Skin epidermis (tissue), 12 donors: ENCODE measurements around the gene EPN1.
A peak's percentile ranks its signal among the peaks of the same experiment; 100 is the strongest.

ENCODE experiments used
- H3K27ac ChIP-seq, 21 experiments: fragments of 200-600 bp; sonication (generic) in 11 of 21; one replicate each; pipeline ENCODE4 v1.5.0; 2020; ENCODE audit warnings: mild to moderate bottlenecking in 3 of 21, inconsistent platforms in 2 of 21, moderate library complexity in 2 of 21
- H3K4me3 ChIP-seq, 7 experiments: fragments of 200-600 bp; sonication (generic) in 2 of 7; one replicate each; pipeline ENCODE4 v1.5.0; 2020; ENCODE audit warnings: inconsistent platforms in 2 of 7, mild to moderate bottlenecking in 2 of 7, moderate library complexity in 1 of 7

The EPN1 gene

GRCh38 chr19:55644842-55645511, 30.0 kb upstream of the EPN1 start:
- peak overlapping the region in 2 of 7 experiments; percentile 67 to 87 for H3K4me3 ChIP-seq

GRCh38 chr19:55645512-55645881, 29.5 kb upstream of the EPN1 start:
- no peak overlapping the region for H3K4me3 ChIP-seq
- H3K27ac ChIP-seq = no peak overlapping the region

More at GRCh38 chr19:55644842-55645511, 30.0 kb upstream of the EPN1 start:
- H3K27ac ChIP-seq = peak overlapping the region in 4 of 21 experiments; percentile 93 to 99 (median 96)

GRCh38 chr19:55646889-55647731, 27.9 kb upstream of the EPN1 start:
- H3K27ac ChIP-seq = peak overlapping the region in 19 of 21 experiments; percentile 75 to 91 (median 88)
- H3K4me3 ChIP-seq = peak overlapping the region; percentile 55 to 87 (median 70)

GRCh38 chr19:55647732-55648584, 27.1 kb upstream of the EPN1 start, which contains the start of gene CCDC106:
Gene CCDC106, plus strand, starts transcription at chr19:55648212. Its CDS starts 835 bp downstream, at chr19:55649047.
- peak within 1 kb of the TSS; percentile 43 to 91 (median 87) for H3K27ac ChIP-seq
- H3K4me3 ChIP-seq = peak within 1 kb of the TSS; percentile 55 to 87 (median 70)

GRCh38 chr19:55648585-55649267, 26.3 kb upstream of the EPN1 start:
- Histone ChIP-seq H3K4me3 (peak overlapping the region; percentile 55 to 87 (median 70)), H3K27ac (peak overlapping the region; percentile 43 to 91 (median 87))

- Histone ChIP-seq H3K4me3 (peak overlapping the region in 2 of 7 experiments; percentile 66 to 81), H3K27ac (peak overlapping the region in 12 of 21 experiments; percentile 76 to 91 (median 88))
These were observed 25.5 kb upstream of the EPN1 start for GRCh38 chr19:55649268-55650125.

- H3K4me3 ChIP-seq = no peak overlapping the region
- H3K27ac ChIP-seq = no peak overlapping the region
These were observed 24.9 kb upstream of the EPN1 start for GRCh38 chr19:55650126-55650557.

GRCh38 chr19:55650602-55651230, 24.3 kb upstream of the EPN1 start:
- Histone ChIP-seq H3K27ac (no peak overlapping the region), H3K4me3 (no peak overlapping the region)

GRCh38 chr19:55651236-55651635, 23.8 kb upstream of the EPN1 start:
- Histone ChIP-seq H3K27ac (no peak overlapping the region), H3K4me3 (no peak overlapping the region)

GRCh38 chr19:55652311-55653128, 22.5 kb upstream of the EPN1 start:
- Histone ChIP-seq H3K4me3 (peak overlapping the region in 1 of 7 experiments; percentile 93), H3K27ac (peak overlapping the region in 2 of 21 experiments; percentile 97 to 100)

- peak overlapping the region; percentile 74 to 98 (median 93) for H3K4me3 ChIP-seq
These were observed 21.2 kb upstream of the EPN1 start for GRCh38 chr19:55653651-55654322.

GRCh38 chr19:55654323-55654867, 20.6 kb upstream of the EPN1 start:
- H3K4me3 ChIP-seq = peak overlapping the region; percentile 74 to 98 (median 93)
- peak overlapping the region; percentile 32 to 100 (median 99) for H3K27ac ChIP-seq

More at GRCh38 chr19:55653651-55654322, 21.2 kb upstream of the EPN1 start:
- H3K27ac ChIP-seq = peak overlapping the region; percentile 32 to 100 (median 99)

- Histone ChIP-seq H3K4me3 (peak within 1 kb of the TSS; percentile 74 to 98 (median 93)), H3K27ac (peak within 1 kb of the TSS; percentile 89 to 100 (median 99))
These were observed 20.0 kb upstream of the EPN1 start, which contains the start of gene U2AF2 for GRCh38 chr19:55654868-55655647. Gene U2AF2, plus strand, starts transcription at chr19:55655035. Its CDS starts 70 bp downstream, at chr19:55655105.

- H3K4me3 ChIP-seq = peak overlapping the region; percentile 74 to 98 (median 93)
- peak overlapping the region; percentile 89 to 100 (median 99) for H3K27ac ChIP-seq
These were observed 19.4 kb upstream of the EPN1 start for GRCh38 chr19:55655648-55656040.

GRCh38 chr19:55656552-55656951, 18.5 kb upstream of the EPN1 start:
- Histone ChIP-seq H3K27ac (peak overlapping the region in 9 of 21 experiments; percentile 38 to 100 (median 98)), H3K4me3 (peak overlapping the region; percentile 74 to 98 (median 93))
